Measurements from ENCODE around the gene TSPEAR.

- TF ChIP-seq, protein P1, sequence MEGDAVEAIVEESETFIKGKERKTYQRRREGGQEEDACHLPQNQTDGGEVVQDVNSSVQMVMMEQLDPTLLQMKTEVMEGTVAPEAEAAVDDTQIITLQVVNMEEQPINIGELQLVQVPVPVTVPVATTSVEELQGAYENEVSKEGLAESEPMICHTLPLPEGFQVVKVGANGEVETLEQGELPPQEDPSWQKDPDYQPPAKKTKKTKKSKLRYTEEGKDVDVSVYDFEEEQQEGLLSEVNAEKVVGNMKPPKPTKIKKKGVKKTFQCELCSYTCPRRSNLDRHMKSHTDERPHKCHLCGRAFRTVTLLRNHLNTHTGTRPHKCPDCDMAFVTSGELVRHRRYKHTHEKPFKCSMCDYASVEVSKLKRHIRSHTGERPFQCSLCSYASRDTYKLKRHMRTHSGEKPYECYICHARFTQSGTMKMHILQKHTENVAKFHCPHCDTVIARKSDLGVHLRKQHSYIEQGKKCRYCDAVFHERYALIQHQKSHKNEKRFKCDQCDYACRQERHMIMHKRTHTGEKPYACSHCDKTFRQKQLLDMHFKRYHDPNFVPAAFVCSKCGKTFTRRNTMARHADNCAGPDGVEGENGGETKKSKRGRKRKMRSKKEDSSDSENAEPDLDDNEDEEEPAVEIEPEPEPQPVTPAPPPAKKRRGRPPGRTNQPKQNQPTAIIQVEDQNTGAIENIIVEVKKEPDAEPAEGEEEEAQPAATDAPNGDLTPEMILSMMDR (IDR thresholded peaks at IDR 0.05) = no peak
- no peak for TF ChIP-seq POLR2A (IDR thresholded peaks at IDR 0.05)
Measured at GRCh38 chr21:44723177-44724131, 12.1 kb upstream of the TSPEAR start.

All from thyroid gland (tissue), 4 donors.